Body of pancreas (tissue), 4 donors: Measurements from ENCODE around the gene ENAM.

Experiments used
- CTCF ChIP-seq, 7 experiments: fragments of 450-650 bp in 4 of 7; fragments of 200-600 bp in 3 of 7; sonication (generic) in 3 of 7; IDR thresholded peaks; one replicate each; pipeline ENCODE4 v1.5.1; 2016 to 2019; ENCODE audit warnings: antibody characterized with exemption in 7 of 7
- POLR2A ChIP-seq, 3 donors: fragments of 450-650 bp; IDR thresholded peaks; one replicate each; pipeline ENCODE4 v1.6.1; 2016; ENCODE audit warnings: antibody characterized with exemption in 3 of 3, mild to moderate bottlenecking in 2 of 3

- TF ChIP-seq POLR2A (IDR thresholded peaks at IDR 0.05) = no peak
- peak; percentile 18 to 82 (median 76) for TF ChIP-seq CTCF (IDR thresholded peaks at IDR 0.05)
These were observed 27.0 kb upstream of the ENAM start for GRCh38 chr4:70601422-70602039.
